ENCODE results near the gene NUDT7.

NUDT7 gene

DNA sequence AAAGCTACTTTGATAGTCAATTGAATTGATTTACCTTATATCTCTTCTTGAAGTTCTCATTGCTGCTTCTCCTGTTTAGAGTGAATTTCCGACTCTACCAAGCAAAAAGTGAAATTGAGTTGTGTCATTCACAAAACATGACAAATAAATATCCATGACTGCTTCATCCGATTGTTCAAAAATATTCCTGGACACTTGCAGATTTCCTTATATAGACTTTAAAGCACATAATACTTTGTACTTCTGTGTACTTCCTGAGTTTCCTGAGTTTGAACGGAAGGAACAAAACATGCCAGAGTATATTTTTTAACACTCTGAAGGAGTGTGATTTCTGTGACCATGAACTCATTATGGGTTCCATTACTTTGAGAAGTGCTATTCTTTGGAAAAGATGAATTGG is 45.5 kb downstream of the NUDT7 start:
- no peak for DNase-seq (ENCODE audit: low read depth in 1 of 2, low spot score in 1 of 2)
- Histone ChIP-seq H3K27ac (replicated peaks) (no peak overlapping the region), H3K27me3 (ENCODE audit: insufficient read depth, poor library complexity, severe bottlenecking) (no peaks in the 10 kb centered on the region), H3K4me3 (replicated peaks; ENCODE audit: insufficient read depth, low read length) (no peak overlapping the region)
- TF ChIP-seq GABPA (IDR thresholded peaks at IDR 0.05; ENCODE audit: low read depth): no peak
- TF ChIP-seq POLR2AphosphoS5 (IDR thresholded peaks at IDR 0.05; ENCODE audit: low read depth): no peak
- TF ChIP-seq, protein P1, sequence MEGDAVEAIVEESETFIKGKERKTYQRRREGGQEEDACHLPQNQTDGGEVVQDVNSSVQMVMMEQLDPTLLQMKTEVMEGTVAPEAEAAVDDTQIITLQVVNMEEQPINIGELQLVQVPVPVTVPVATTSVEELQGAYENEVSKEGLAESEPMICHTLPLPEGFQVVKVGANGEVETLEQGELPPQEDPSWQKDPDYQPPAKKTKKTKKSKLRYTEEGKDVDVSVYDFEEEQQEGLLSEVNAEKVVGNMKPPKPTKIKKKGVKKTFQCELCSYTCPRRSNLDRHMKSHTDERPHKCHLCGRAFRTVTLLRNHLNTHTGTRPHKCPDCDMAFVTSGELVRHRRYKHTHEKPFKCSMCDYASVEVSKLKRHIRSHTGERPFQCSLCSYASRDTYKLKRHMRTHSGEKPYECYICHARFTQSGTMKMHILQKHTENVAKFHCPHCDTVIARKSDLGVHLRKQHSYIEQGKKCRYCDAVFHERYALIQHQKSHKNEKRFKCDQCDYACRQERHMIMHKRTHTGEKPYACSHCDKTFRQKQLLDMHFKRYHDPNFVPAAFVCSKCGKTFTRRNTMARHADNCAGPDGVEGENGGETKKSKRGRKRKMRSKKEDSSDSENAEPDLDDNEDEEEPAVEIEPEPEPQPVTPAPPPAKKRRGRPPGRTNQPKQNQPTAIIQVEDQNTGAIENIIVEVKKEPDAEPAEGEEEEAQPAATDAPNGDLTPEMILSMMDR (IDR thresholded peaks at IDR 0.05; ENCODE audit: insufficient read depth, low read length): no peak
- no peak for TF ChIP-seq SPI1 (IDR thresholded peaks at IDR 0.05; ENCODE audit: borderline replicate concordance, low read depth)
- TF ChIP-seq REST (IDR thresholded peaks at IDR 0.05; ENCODE audit: insufficient replicate concordance, low read depth): no peak

DNA sequence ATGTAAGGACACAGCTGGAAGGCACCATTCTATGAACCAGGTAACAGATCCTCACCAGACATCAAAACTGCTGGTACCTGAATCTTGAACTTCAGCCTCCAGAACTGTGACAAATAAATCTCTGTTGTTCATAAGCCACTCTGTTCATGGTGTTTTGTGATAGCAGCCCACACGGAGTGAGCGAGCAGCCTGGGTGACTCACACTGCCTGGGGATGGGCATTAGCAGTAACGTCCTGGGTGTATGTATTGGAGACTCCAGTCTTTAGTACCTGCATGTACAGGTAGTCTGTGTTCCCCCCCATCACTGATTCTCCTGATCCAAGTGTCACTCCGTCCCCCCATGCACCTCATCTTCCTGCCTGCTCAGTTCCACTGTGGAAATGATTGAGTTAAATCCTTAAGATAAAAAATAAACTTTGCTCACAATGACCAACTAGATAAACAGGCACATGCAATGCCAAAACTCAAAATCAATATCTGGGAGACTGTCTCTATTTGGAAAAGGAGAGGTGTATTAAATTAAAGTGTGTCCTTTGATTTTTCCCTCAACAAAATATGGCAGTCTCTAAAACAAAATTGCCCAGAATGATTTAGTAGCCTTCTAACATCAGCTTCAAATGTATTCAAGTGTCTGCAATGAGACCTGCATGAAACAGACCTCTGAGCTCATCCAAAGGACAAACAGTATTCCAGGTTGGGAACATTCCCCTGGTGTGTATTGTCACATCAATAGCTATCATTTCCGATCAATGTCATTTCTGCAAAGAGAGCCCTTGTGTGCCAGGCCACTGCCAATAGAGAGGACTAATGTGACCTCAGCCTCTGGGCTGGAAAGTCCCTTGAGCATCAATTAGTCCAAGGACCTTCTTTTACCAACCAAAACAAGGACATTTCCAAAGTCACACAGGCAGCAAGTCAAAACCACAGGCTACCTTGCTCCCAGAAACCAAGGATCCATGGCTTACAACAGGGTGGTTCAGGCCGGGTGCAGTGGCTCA is 53.9 kb downstream of the NUDT7 start:
- TF ChIP-seq, protein P1 (IDR thresholded peaks at IDR 0.05; ENCODE audit: insufficient read depth, low read length): no peak
- TF ChIP-seq SPI1 (IDR thresholded peaks at IDR 0.05; ENCODE audit: borderline replicate concordance, low read depth): no peak
- TF ChIP-seq REST (IDR thresholded peaks at IDR 0.05; ENCODE audit: insufficient replicate concordance, low read depth): no peak
- no peak for TF ChIP-seq POLR2AphosphoS5 (IDR thresholded peaks at IDR 0.05; ENCODE audit: low read depth)
- TF ChIP-seq GABPA (IDR thresholded peaks at IDR 0.05; ENCODE audit: low read depth): no peak

DNA sequence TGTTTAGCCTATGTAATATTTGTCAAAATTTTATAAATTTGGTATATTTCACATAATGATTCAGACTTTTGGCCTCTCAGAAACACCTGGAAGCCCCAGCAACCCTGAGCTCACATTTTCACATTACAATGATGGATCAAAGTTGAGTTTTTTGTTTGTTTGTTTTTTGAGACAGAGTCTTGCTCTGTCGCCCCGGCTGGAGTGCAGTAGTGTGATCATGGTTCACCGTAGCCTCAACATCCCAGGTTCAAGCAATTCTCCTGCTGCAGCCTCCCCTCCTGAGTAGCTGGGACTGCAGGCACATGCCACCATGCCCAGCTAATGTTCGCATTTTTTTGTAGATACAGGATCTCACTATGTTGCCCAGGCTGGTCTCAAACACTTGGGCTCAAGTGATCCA is 55.4 kb downstream of the NUDT7 start:
- no peak for DNase-seq (ENCODE audit: low read depth in 1 of 2, low spot score in 1 of 2)
- Histone ChIP-seq H3K27me3 (ENCODE audit: insufficient read depth, poor library complexity, severe bottlenecking) (no peaks in the 10 kb centered on the region), H3K27ac (replicated peaks) (no peak overlapping the region), H3K4me3 (replicated peaks; ENCODE audit: insufficient read depth, low read length) (no peak overlapping the region)
- TF ChIP-seq, protein P1 (IDR thresholded peaks at IDR 0.05; ENCODE audit: insufficient read depth, low read length): no peak
- TF ChIP-seq SPI1 (IDR thresholded peaks at IDR 0.05; ENCODE audit: borderline replicate concordance, low read depth): no peak
- no peak for TF ChIP-seq REST (IDR thresholded peaks at IDR 0.05; ENCODE audit: insufficient replicate concordance, low read depth)
- TF ChIP-seq POLR2AphosphoS5 (IDR thresholded peaks at IDR 0.05; ENCODE audit: low read depth): no peak

More for the DNA sequence above, 53.9 kb downstream of the NUDT7 start:
- DNase-seq (ENCODE audit: low read depth in 1 of 2, low spot score in 1 of 2): no peak
- H3K27ac ChIP-seq (replicated peaks): no peak overlapping the region
- H3K4me3 ChIP-seq (replicated peaks; ENCODE audit: insufficient read depth, low read length): no peak overlapping the region
- H3K27me3 ChIP-seq (ENCODE audit: insufficient read depth, poor library complexity, severe bottlenecking): no peaks in the 10 kb centered on the region
